Neural cell (in vitro differentiated cells): ENCODE results near the gene CDK5RAP2.
"Not testable (repeated sequence)": the region's sequence is repeated elsewhere in the genome, so short reads cannot be mapped to it uniquely, and the experiment has no call there.

Source experiments
- CTCF ChIP-seq: fragments of 450-650 bp; IDR thresholded peaks from 2 replicates; pipeline ENCODE4 v1.5.1; 2014; ENCODE audit warnings: antibody characterized with exemption, mild to moderate bottlenecking, moderate library complexity; ENCODE audit not compliant: poor library complexity, severe bottlenecking
- MXI1 ChIP-seq: fragments of 450-650 bp; conservative IDR thresholded peaks from 2 replicates; pipeline ENCODE4 v1.6.1; 2014; ENCODE audit warnings: antibody characterized with exemption, mild to moderate bottlenecking; ENCODE audit not compliant: poor library complexity, severe bottlenecking
- TAF1 ChIP-seq: IDR thresholded peaks from 2 replicates; pipeline ENCODE4 v1.6.1; 2012; ENCODE audit warnings: low read depth

GRCh38 chr9:120530220-120530832 is 49.6 kb downstream of the CDK5RAP2 start:
- not testable (repeated sequence) for TF ChIP-seq CTCF, MXI1, TAF1
